HG03520 (cell line): Measurements from ENCODE around the gene CROCC2.

ENCODE experiments used
- ATAC-seq: cut with Tn5 transposase; IDR thresholded peaks from one replicate; pipeline ENCODE4 v1.9.1; 2021; ENCODE audit warnings: mild to moderate bottlenecking, moderate library complexity; ENCODE audit not compliant: unreplicated experiment

Gene CROCC2

GRCh38 chr2:240996161-240996833 lies 90.2 kb downstream of the CROCC2 start:
- ATAC-seq = no peak

- ATAC-seq = no peak
Observed at GRCh38 chr2:240996834-240997140, 90.7 kb downstream of the CROCC2 start.

GRCh38 chr2:240997141-240997855 lies 91.2 kb downstream of the CROCC2 start:
- ATAC-seq = no peak

GRCh38 chr2:240997856-240998705 lies 91.9 kb downstream of the CROCC2 start, which contains the start of gene SNED1:
Gene SNED1, plus strand, starts transcription at chr2:240998618. Its CDS starts 220 bp downstream, at chr2:240998838.
- ATAC-seq = no peak

- no peak for ATAC-seq
Observed at GRCh38 chr2:240998706-240998994, 92.5 kb downstream of the CROCC2 start.

- ATAC-seq = no peak
Observed at GRCh38 chr2:240998995-240999791, 93.1 kb downstream of the CROCC2 start.

- no peak for ATAC-seq
Observed at GRCh38 chr2:240999873-241000541, 93.9 kb downstream of the CROCC2 start.

- ATAC-seq = no peak
Observed at GRCh38 chr2:241000831-241001321, 94.7 kb downstream of the CROCC2 start.

- no peak for ATAC-seq
Observed at GRCh38 chr2:241001413-241002274, 95.5 kb downstream of the CROCC2 start.

- ATAC-seq = no peak
Observed at GRCh38 chr2:241002275-241003046, 96.3 kb downstream of the CROCC2 start.

- ATAC-seq = no peak
Observed at GRCh38 chr2:241003047-241003360, 96.9 kb downstream of the CROCC2 start.

GRCh38 chr2:241003369-241003768 lies 97.2 kb downstream of the CROCC2 start:
- no peak for ATAC-seq

- no peak for ATAC-seq
Observed at GRCh38 chr2:241003830-241004564, 97.9 kb downstream of the CROCC2 start.

GRCh38 chr2:241005569-241005968 lies 99.4 kb downstream of the CROCC2 start:
- ATAC-seq = no peak

GRCh38 chr2:241006412-241006811 lies 100.3 kb downstream of the CROCC2 start:
- ATAC-seq = no peak

- no peak for ATAC-seq
Observed at GRCh38 chr2:241007111-241007510, 101.0 kb downstream of the CROCC2 start.

GRCh38 chr2:241007880-241008710 lies 102.0 kb downstream of the CROCC2 start:
- ATAC-seq = no peak
